Endothelial cell of umbilical vein (primary cell): ENCODE data around the gene SDSL. TPM values are rescaled to one million over a fixed set of nuclear protein-coding genes. Genes with fewer than 3 reads are reported as not detected.

Source experiments
- BruUV-seq: library from RNA; stranded (reverse); fragments of 400-500 nt; replicated peaks from 2 replicates; lab custom pipeline; 2021; lab: Mats Ljungman, UMichigan
- CTCF ChIA-PET: fragments of 300-600, 350-600 bp; sonication (Branson Sonifier 250); formaldehyde crosslinking; loops from one replicate; lab custom pipeline; 2021; ENCODE audit warnings: antibody characterized with exemption, inconsistent platforms; lab: Charles Lee
- POLR2A ChIA-PET: fragments of 300-600, 350-600 bp; sonication (Branson Sonifier 250); formaldehyde crosslinking; loops from one replicate; lab custom pipeline; 2021; ENCODE audit warnings: antibody characterized with exemption, inconsistent platforms; lab: Charles Lee
- DNase-seq: peaks from one replicate; pipeline ENCODE4 v3.0.0-alpha.2; 2011; ENCODE audit warnings: low read depth, low spot score
- FAIRE-seq: peaks from 2 replicates; lab custom pipeline; 2011; peaks lifted over from hg19 to GRCh38; lab: Jason Lieb, UNC
- H2AFZ ChIP-seq: 2 replicates; pipeline ENCODE4 v1.6.0; 2012; ENCODE audit warnings: low read depth, low read length, control low read depth, inconsistent platforms
- H3K27ac ChIP-seq: 2 replicates; pipeline ENCODE4 v1.5.1; 2011; ENCODE audit warnings: low read depth, mild to moderate bottlenecking, control low read depth, low read length, moderate library complexity; ENCODE audit not compliant: insufficient read depth
- H3K27me3 ChIP-seq, 2 experiments: 2 replicates each; pipeline versions ENCODE4 v1.6.0 to v1.6.1; 2011; ENCODE audit warnings: low read length in 2 of 2, mixed read lengths in 1 of 2; ENCODE audit not compliant: control insufficient read depth in 2 of 2, insufficient read depth in 2 of 2
- H3K36me3 ChIP-seq, 2 experiments: 2 replicates in 1 of 2; 3 replicates in 1 of 2; pipeline ENCODE4 v1.5.1; 2011; ENCODE audit warnings: low read length in 2 of 2, mild to moderate bottlenecking in 1 of 2, moderate library complexity in 1 of 2; ENCODE audit not compliant: control insufficient read depth in 2 of 2, insufficient read depth in 2 of 2; ENCODE audit errors: extremely low read depth in 1 of 2
- H3K4me1 ChIP-seq: 3 replicates; pipeline ENCODE4 v1.5.1; 2011; ENCODE audit warnings: mild to moderate bottlenecking, low read length; ENCODE audit not compliant: control insufficient read depth, insufficient read depth; ENCODE audit errors: extremely low read depth
- H3K4me2 ChIP-seq: 2 replicates; pipeline ENCODE4 v1.6.1; 2011; ENCODE audit warnings: low read length, control low read depth, mixed read lengths; ENCODE audit not compliant: insufficient read depth
- H3K4me3 ChIP-seq, 3 experiments: fragments of 200-600 bp in 1 of 3; sonication (generic), shearing (Covaris generic) in 1 of 3; replicated peaks in 1 of 3; 2 replicates each; pipeline ENCODE4 v1.5.1; 2011 to 2016; ENCODE audit warnings: control low read depth in 3 of 3, low read length in 3 of 3, mild to moderate bottlenecking in 2 of 3, inconsistent platforms in 1 of 3, low read depth in 1 of 3, moderate library complexity in 1 of 3; ENCODE audit not compliant: insufficient read depth in 1 of 3
- H3K79me2 ChIP-seq: 2 replicates; pipeline ENCODE4 v1.6.0; 2012; ENCODE audit warnings: low read length, inconsistent platforms; ENCODE audit not compliant: control insufficient read depth, insufficient read depth
- H3K9ac ChIP-seq: replicated peaks from 2 replicates; pipeline ENCODE3; 2011; ENCODE audit warnings: low read length, control low read depth; ENCODE audit not compliant: insufficient read depth; ENCODE audit errors: extremely low read depth
- H3K9me1 ChIP-seq: replicated peaks from 3 replicates; pipeline ENCODE4 v1.6.0; 2011; ENCODE audit warnings: mild to moderate bottlenecking, low read length; ENCODE audit not compliant: control insufficient read depth, insufficient read depth; ENCODE audit errors: extremely low read depth
- H3K9me3 ChIP-seq: replicated peaks from 2 replicates; pipeline ENCODE4 v1.5.1; 2012; ENCODE audit warnings: low read length, inconsistent platforms; ENCODE audit not compliant: control insufficient read depth, insufficient read depth
- H4K20me1 ChIP-seq: replicated peaks from 2 replicates; pipeline ENCODE3; 2011; ENCODE audit warnings: mild to moderate bottlenecking, low read length; ENCODE audit not compliant: control insufficient read depth, insufficient read depth; ENCODE audit errors: extremely low read depth
- CTCF ChIP-seq, 2 donors: IDR thresholded peaks; 1 replicate in 1 of 2; 2 replicates in 1 of 2; pipeline ENCODE4 v1.5.1; 2011; ENCODE audit warnings: low read length in 2 of 2, mild to moderate bottlenecking in 2 of 2, moderate library complexity in 2 of 2, control low read depth in 1 of 2, inconsistent platforms in 1 of 2, low read depth in 1 of 2; ENCODE audit not compliant: insufficient read depth in 1 of 2; ENCODE audit errors: extremely low read depth in 1 of 2
- EZH2 ChIP-seq: IDR thresholded peaks from 2 replicates; pipeline ENCODE4 v1.6.1; 2012; ENCODE audit warnings: borderline replicate concordance, low read depth, mild to moderate bottlenecking, moderate library complexity, low read length, inconsistent platforms; ENCODE audit not compliant: severe bottlenecking
- FOS ChIP-seq: IDR thresholded peaks from 2 replicates; pipeline ENCODE4 v1.6.1; 2011; ENCODE audit warnings: mild to moderate bottlenecking, low read length, moderate library complexity, borderline replicate concordance; ENCODE audit not compliant: insufficient read depth
- GATA2 ChIP-seq: IDR thresholded peaks from 2 replicates; pipeline ENCODE4 v1.7.0; 2011; ENCODE audit warnings: low read depth, mild to moderate bottlenecking, moderate library complexity, mixed read lengths, low read length; ENCODE audit not compliant: insufficient read length, insufficient read depth
- JUN ChIP-seq: IDR thresholded peaks from 2 replicates; pipeline ENCODE4 v1.6.1; 2011; ENCODE audit warnings: borderline replicate concordance, low read depth; ENCODE audit not compliant: insufficient read length, insufficient read depth
- MAX ChIP-seq: IDR thresholded peaks from 2 replicates; pipeline ENCODE4 v1.6.1; 2011; ENCODE audit not compliant: insufficient read depth, insufficient read length
- MYC ChIP-seq: IDR thresholded peaks from one replicate; pipeline ENCODE4 v1.6.1; 2011; ENCODE audit warnings: mild to moderate bottlenecking, low read depth, low read length
- POLR2A ChIP-seq: IDR thresholded peaks from 2 replicates; pipeline ENCODE4 v1.6.1; 2012; ENCODE audit warnings: low read depth, mild to moderate bottlenecking, control low read depth, low read length
- POLR2AphosphoS5 ChIP-seq: IDR thresholded peaks from 2 replicates; pipeline ENCODE4 v1.6.1; 2012; ENCODE audit warnings: low read depth, mild to moderate bottlenecking, control low read depth, low read length, moderate library complexity; ENCODE audit not compliant: insufficient read depth
- dilution Hi-C: fragments of 300-500 bp; cut with MboI; formaldehyde crosslinking; loops from one replicate; pipeline ENCODE4 v1.15.0; 2019; ENCODE audit warnings: low sequenced_read_pairs; ENCODE audit not compliant: extremely low pct_ligation_motif_present
- intact Hi-C: fragments of 100-400 bp; cut with micrococcal nuclease; formaldehyde crosslinking; loops from one replicate; pipeline ENCODE4 v1.10.0; 2022
- polyA plus RNA-seq, 4 experiments: library from polyadenylated mRNA; depleted of rRNA in 3 of 4; stranded (reverse) in 3 of 4; unstranded in 1 of 4; fragments of >200 nt; gene quantifications; 2 replicates each; pipeline versions ENCODE4 v1.2.1 to v1.2.3, GENCODE V29; 2011 to 2012; ENCODE audit warnings: missing spikeins in 1 of 4
- total RNA-seq: library from RNA; stranded (reverse); gene quantifications from 2 replicates; pipeline ENCODE4 v1.2.3, GENCODE V29; 2021

SDSL gene
- total and polyA plus RNA-seq, 2 donors (not counting 3 experiments of a cell fraction or from before 2014, with no cell fraction given), result 5.7 to 16.9 TPM

GRCh38 chr12:113456761-113457160 lies 34.6 kb downstream of the SDSL start:
- Histone ChIP-seq H3K79me2 (no peaks in the 10 kb centered on the region), H3K4me3 (no peak overlapping the region), H3K9me1 (no peaks in the 10 kb centered on the region), H3K9me3 (no peaks in the 10 kb centered on the region), H3K4me2 (no peak overlapping the region), H3K27ac (no peak overlapping the region), H2AFZ (no peak overlapping the region), H3K27me3 (peaks cover 2 to 6% of the 10 kb centered on the region in 2 experiments), H3K4me1 (no peaks in the 10 kb centered on the region), H3K36me3 (no peaks in the 10 kb centered on the region), H4K20me1 (no peaks in the 10 kb centered on the region), H3K9ac (no peak overlapping the region)
- ChIA-PET CTCF (interaction anchor here (0.7 to 2.0 kb wide), 4 partner anchors 11 to 456 kb away, joined by 3 to 9 read pairs (median 4); no protein-coding TSS in a partner anchor), POLR2A (no interaction called here)
- DNase-seq, result no peak
- TF ChIP-seq CTCF (IDR thresholded peaks at IDR 0.05; ENCODE audit: extremely low read depth in 1 of 2, insufficient read depth in 1 of 2, low read depth in 1 of 2, low read length in 2 of 2) (no peak), FOS (no peak), MYC (no peak), MAX (no peak), JUN (no peak), GATA2 (no peak), POLR2A (no peak), POLR2AphosphoS5 (no peak), EZH2 (no peak)
- intact Hi-C loops, result no loop called here
- FAIRE-seq, result no peak
- BruUV-seq, result no TSS peak
- dilution Hi-C loops, result no loop called here
